ENCODE results near the gene PUSL1.

GRCh38 chr1:1352786-1353388 lies 44.5 kb downstream of the PUSL1 start:
- TF ChIP-seq TAF1 (IDR thresholded peaks at IDR 0.05; ENCODE audit: borderline replicate concordance, low read depth, low read length) (no peak), POLR2A (IDR thresholded peaks at IDR 0.05; ENCODE audit: low read depth, low read length) (no peak), POLR2AphosphoS5 (IDR thresholded peaks at IDR 0.05; ENCODE audit: low read depth, low read length) (no peak)
